H1 (cell line): Measurements from ENCODE around the gene KSR2. TPM values are rescaled to one million over a fixed set of nuclear protein-coding genes. Genes with fewer than 3 reads are reported as not detected.

Source experiments
- CTCF ChIA-PET: fragments of 300-600 bp; sonication (Branson Sonifier 250); formaldehyde crosslinking; loops from one replicate; lab custom pipeline; 2021; ENCODE audit not compliant: partially characterized antibody; lab: Charles Lee
- POLR2A ChIA-PET: fragments of 300-600 bp; sonication (Branson Sonifier 250); formaldehyde crosslinking; loops from one replicate; lab custom pipeline; 2021; ENCODE audit warnings: inconsistent platforms; ENCODE audit not compliant: partially characterized antibody; lab: Charles Lee
- DNase-seq, 2 experiments: peaks; one replicate each; pipeline versions ENCODE4 v3.0.0 to v3.0.0-alpha.2; 2010 to 2022; ENCODE audit warnings: low spot score in 2 of 2, low read depth in 1 of 2, mixed read lengths in 1 of 2
- FAIRE-seq: peaks from 2 replicates; lab custom pipeline; 2011; peaks lifted over from hg19 to GRCh38; lab: Jason Lieb, UNC
- H2AFZ ChIP-seq: 2 replicates; pipeline ENCODE4 v1.8.1; 2012; ENCODE audit warnings: low read length, inconsistent platforms
- H2AK5ac ChIP-seq: 2 replicates; pipeline ENCODE4 v1.6.1; 2013; ENCODE audit warnings: low read depth, low read length
- H2BK120ac ChIP-seq: replicated peaks from 2 replicates; pipeline ENCODE3; 2013; ENCODE audit warnings: low read depth, low read length, inconsistent platforms
- H2BK12ac ChIP-seq: 2 replicates; pipeline ENCODE4 v1.6.1; 2013; ENCODE audit warnings: low read depth, low read length
- H2BK15ac ChIP-seq: 2 replicates; pipeline ENCODE4 v1.6.1; 2013; ENCODE audit warnings: low read length
- H2BK20ac ChIP-seq: 2 replicates; pipeline ENCODE4 v1.6.1; 2013; ENCODE audit warnings: low read length
- H2BK5ac ChIP-seq: 2 replicates; pipeline ENCODE4 v1.6.1; 2013; ENCODE audit warnings: low read depth, low read length
- H3K14ac ChIP-seq: 2 replicates; pipeline ENCODE4 v1.6.1; 2013; ENCODE audit warnings: inconsistent platforms; ENCODE audit not compliant: insufficient read length
- H3K18ac ChIP-seq: 2 replicates; pipeline ENCODE4 v1.6.1; 2013; ENCODE audit warnings: low read length; ENCODE audit errors: extremely low read depth
- H3K23ac ChIP-seq: 2 replicates; pipeline ENCODE4 v1.6.1; 2013; ENCODE audit warnings: inconsistent platforms; ENCODE audit not compliant: insufficient read length
- H3K23me2 ChIP-seq: 2 replicates; pipeline ENCODE4 v1.6.1; 2013; ENCODE audit warnings: low read depth, low read length
- H3K27ac ChIP-seq: 2 replicates; pipeline ENCODE4 v1.6.1; 2011; ENCODE audit warnings: low read depth, low read length, inconsistent platforms
- H3K27me3 ChIP-seq, 4 experiments: replicated peaks in 1 of 4; 1 replicate in 1 of 4; 2 replicates in 3 of 4; pipeline versions ENCODE4 v1.6.1 to v1.8.1; 2011 to 2013; ENCODE audit warnings: low read length in 3 of 4, mild to moderate bottlenecking in 3 of 4, inconsistent platforms in 2 of 4, mixed read lengths in 2 of 4, moderate library complexity in 1 of 4; ENCODE audit not compliant: control insufficient read depth in 3 of 4, insufficient read depth in 3 of 4; ENCODE audit errors: extremely low read depth in 1 of 4
- H3K36me3 ChIP-seq, 4 experiments: 2 replicates each; pipeline versions ENCODE4 v1.6.1 to v1.8.1; 2011 to 2013; ENCODE audit warnings: mild to moderate bottlenecking in 4 of 4, low read length in 3 of 4, moderate library complexity in 2 of 4, control low read depth in 1 of 4, inconsistent platforms in 1 of 4; ENCODE audit not compliant: insufficient read depth in 4 of 4, control insufficient read depth in 2 of 4
- H3K4ac ChIP-seq: replicated peaks from 2 replicates; pipeline ENCODE3; 2013; ENCODE audit warnings: low read length, low read depth, mixed read lengths, inconsistent platforms; ENCODE audit not compliant: insufficient read length
- H3K4me1 ChIP-seq, 4 experiments: replicated peaks in 1 of 4; 1 replicate in 1 of 4; 2 replicates in 3 of 4; pipeline versions ENCODE4 v1.6.1 to v1.8.1; 2011 to 2013; ENCODE audit warnings: low read length in 3 of 4, inconsistent platforms in 2 of 4, mixed read lengths in 1 of 4; ENCODE audit not compliant: insufficient read depth in 4 of 4, control insufficient read depth in 3 of 4
- H3K4me2 ChIP-seq, 2 experiments: 2 replicates each; pipeline versions ENCODE4 v1.6.1 to v1.8.1; 2011 to 2013; ENCODE audit warnings: low read depth in 2 of 2, low read length in 2 of 2, control low read depth in 1 of 2, inconsistent platforms in 1 of 2, mild to moderate bottlenecking in 1 of 2; ENCODE audit not compliant: insufficient read depth in 1 of 2
- H3K4me3 ChIP-seq, 4 experiments: fragments of 200-600, 300-600 bp in 1 of 4; sonication (generic), shearing (Covaris generic), sonication (Bioruptor Twin) in 1 of 4; 2 replicates each; pipeline versions ENCODE4 v1.5.1 to v1.8.1; 2011 to 2016; ENCODE audit warnings: low read length in 4 of 4, low read depth in 3 of 4, control low read depth in 2 of 4, inconsistent platforms in 2 of 4, mild to moderate bottlenecking in 2 of 4, mixed read lengths in 1 of 4, moderate library complexity in 1 of 4; ENCODE audit not compliant: insufficient read depth in 2 of 4; ENCODE audit errors: extremely low read depth in 1 of 4
- H3K56ac ChIP-seq: replicated peaks from 2 replicates; pipeline ENCODE3; 2013; ENCODE audit warnings: low read depth, mild to moderate bottlenecking, mixed read lengths, low read length, inconsistent platforms; ENCODE audit not compliant: insufficient read length
- H3K79me1 ChIP-seq: 2 replicates; pipeline ENCODE4 v1.6.1; 2013; ENCODE audit warnings: low read depth, low read length, control low read depth
- H3K79me2 ChIP-seq, 2 experiments: 2 replicates each; pipeline versions ENCODE4 v1.6.1 to v1.8.1; 2012 to 2013; ENCODE audit warnings: low read length in 2 of 2, mild to moderate bottlenecking in 2 of 2, inconsistent platforms in 1 of 2; ENCODE audit not compliant: insufficient read depth in 2 of 2, control insufficient read depth in 1 of 2
- H3K9ac ChIP-seq, 4 experiments: replicated peaks in 1 of 4; 1 replicate in 1 of 4; 2 replicates in 3 of 4; pipeline versions ENCODE4 v1.6.1 to v1.8.1; 2011 to 2013; ENCODE audit warnings: low read depth in 3 of 4, low read length in 3 of 4, control low read depth in 2 of 4, mild to moderate bottlenecking in 2 of 4, moderate library complexity in 2 of 4, inconsistent platforms in 1 of 4; ENCODE audit errors: extremely low read depth in 1 of 4
- H3K9me3 ChIP-seq, 2 experiments: 2 replicates each; pipeline versions ENCODE4 v1.6.1 to v1.8.1; 2012 to 2013; ENCODE audit warnings: mild to moderate bottlenecking in 2 of 2, moderate library complexity in 2 of 2, control low read depth in 1 of 2, inconsistent platforms in 1 of 2, low read depth in 1 of 2, low read length in 1 of 2, mixed read lengths in 1 of 2; ENCODE audit not compliant: insufficient read depth in 2 of 2
- H4K20me1 ChIP-seq, 2 experiments: replicated peaks in 1 of 2; 2 replicates each; pipeline versions ENCODE3 to v1.8.1; 2011 to 2013; ENCODE audit warnings: inconsistent platforms in 2 of 2, low read length in 2 of 2, mild to moderate bottlenecking in 1 of 2; ENCODE audit not compliant: insufficient read depth in 2 of 2, control insufficient read depth in 1 of 2
- H4K5ac ChIP-seq: 2 replicates; pipeline ENCODE4 v1.6.1; 2013; ENCODE audit warnings: low read length, low read depth, mixed read lengths, inconsistent platforms; ENCODE audit not compliant: insufficient read length
- H4K8ac ChIP-seq: 2 replicates; pipeline ENCODE4 v1.8.0; 2013; ENCODE audit warnings: mild to moderate bottlenecking, moderate library complexity, low read length, inconsistent platforms; ENCODE audit not compliant: insufficient read depth; ENCODE audit errors: extremely low read depth
- H4K91ac ChIP-seq: replicated peaks from 2 replicates; pipeline ENCODE3; 2013; ENCODE audit warnings: low read length, mixed read lengths, inconsistent platforms; ENCODE audit not compliant: insufficient read length
- BACH1 ChIP-seq: IDR thresholded peaks from 2 replicates; pipeline ENCODE4 v1.6.1; 2012; ENCODE audit warnings: low read length, improper control_type of control experiment
- EZH2 ChIP-seq: fragments of 200-600 bp; sonication (generic); IDR thresholded peaks from 2 replicates; pipeline ENCODE4 v1.7.1; 2012; ENCODE audit warnings: low read depth, mild to moderate bottlenecking, moderate library complexity, low read length, inconsistent platforms; ENCODE audit not compliant: severe bottlenecking
- JUND ChIP-seq: IDR thresholded peaks from 2 replicates; pipeline ENCODE4 v1.6.1; 2011; ENCODE audit warnings: mild to moderate bottlenecking, improper control_type of control experiment, low read length
- KDM4A ChIP-seq: IDR thresholded peaks from one replicate; pipeline ENCODE4 v1.7.1; 2012; ENCODE audit warnings: low read depth, mild to moderate bottlenecking, moderate library complexity, low read length, inconsistent platforms; ENCODE audit not compliant: severe bottlenecking
- POU5F1 ChIP-seq: IDR thresholded peaks from 2 replicates; pipeline ENCODE4 v1.6.1; 2011; ENCODE audit warnings: low read depth, mild to moderate bottlenecking, low read length, moderate library complexity
- RBBP5 ChIP-seq: IDR thresholded peaks from 2 replicates; pipeline ENCODE4 v1.7.1; 2012; ENCODE audit warnings: low read depth, mild to moderate bottlenecking, inconsistent platforms, low read length, moderate library complexity, borderline replicate concordance
- RXRA ChIP-seq: IDR thresholded peaks from 2 replicates; pipeline ENCODE4 v1.6.1; 2011; ENCODE audit warnings: low read depth, mild to moderate bottlenecking, low read length, moderate library complexity; ENCODE audit not compliant: insufficient read depth
- WGBS, 2 experiments: shearing (Covaris generic) in 1 of 2; methylation state at CpG; one replicate each; pipeline versions ENCODE4 v1.1.6 to v1.1.7; 2013 to 2015; ENCODE audit warnings: low lambda C conversion rate in 2 of 2, mixed read lengths in 2 of 2, inconsistent platforms in 1 of 2, low coverage in 1 of 2, missing lambda C conversion rate in 1 of 2; ENCODE audit not compliant: insufficient replicate concordance in 2 of 2, insufficient coverage in 1 of 2, insufficient read length in 1 of 2; ENCODE audit errors: extremely low coverage in 1 of 2, missing lambda C conversion rate in 1 of 2; 5-methylcytosine and 5-hydroxymethylcytosine counted together
- polyA plus RNA-seq, 7 experiments: library from polyadenylated mRNA; depleted of rRNA in 3 of 7; stranded (reverse) in 5 of 7; unstranded in 2 of 7; fragments of >200 nt in 5 of 7; fragments of 200-250 nt in 2 of 7; gene quantifications; 1 replicate in 5 of 7; 2 replicates in 1 of 7; 4 replicates in 1 of 7; pipeline versions ENCODE4 v1.2.1 to v1.2.3, GENCODE V29; 2011 to 2013; ENCODE audit warnings: missing spikeins in 2 of 7, mixed read lengths in 2 of 7
- total RNA-seq: library from RNA; stranded (reverse); fragmentation: NEBNext Ultra II Directional; extraction: Animal tissue kit (Norgen Biotek cat#: 25700); gene quantifications from 2 replicates; pipeline ENCODE4 v1.2.1, GENCODE V29; 2021

Gene KSR2
- total and polyA plus RNA-seq, 2 of the 8 experiments (the other 6 are each of a cell fraction or from before 2014, with no cell fraction given): 0.74 to 2.2 TPM

GRCh38 chr12:117963836-117964235, 5.0 kb downstream of the KSR2 start:
- Histone ChIP-seq H2BK12ac (no peak overlapping the region), H4K5ac (no peak overlapping the region), H3K14ac (no peak overlapping the region), H3K4me3 (no peak overlapping the region), H3K9ac (no peak overlapping the region), H3K79me1 (no peaks in the 10 kb centered on the region), H3K23me2 (peaks cover 16% of the 10 kb centered on the region; the same call in 1 of the 2 replicates), H4K20me1 (no peaks in the 10 kb centered on the region), H3K9me3 (no peaks in the 10 kb centered on the region), H3K56ac (no peak overlapping the region), H4K8ac (no peak overlapping the region), H2AFZ (no peak overlapping the region), H3K4ac (no peak overlapping the region), H2BK20ac (no peak overlapping the region), H3K18ac (no peak overlapping the region), H4K91ac (no peak overlapping the region), H3K4me2 (no peak overlapping the region), H2BK15ac (no peak overlapping the region), H2BK120ac (no peak overlapping the region), H3K27ac (no peak overlapping the region), H2AK5ac (no peak overlapping the region), H3K4me1 (peaks cover 0 to 3% (median 0%) of the 10 kb centered on the region in 4 experiments; a peak in 2 of 7 replicates), H3K23ac (no peak overlapping the region), H3K79me2 (no peaks in the 10 kb centered on the region), H3K36me3 (no peaks in the 10 kb centered on the region), H3K27me3 (peaks cover 0 to 3% (median 1%) of the 10 kb centered on the region in 4 experiments; a peak in 3 of 7 replicates), H2BK5ac (no peak overlapping the region)
- POLR2A ChIA-PET: no interaction called here
- FAIRE-seq: no peak
- DNase-seq: no peak
- 85% methylated on average over 7 of the region's 7 CpGs; no CpG with 5 or more reads in 1 of the 2 experiments for WGBS, 2 experiments
- CTCF ChIA-PET: interaction anchor here (1.8 to 2.0 kb wide), 2 partner anchors 20 to 107 kb away, joined by 4 to 5 read pairs; no protein-coding TSS in a partner anchor
- no peak for TF ChIP-seq POU5F1
- TF ChIP-seq JUND: no peak
- no peak for TF ChIP-seq EZH2
- no peak for TF ChIP-seq RXRA
- no peak for TF ChIP-seq BACH1
- no peak for TF ChIP-seq RBBP5
- TF ChIP-seq KDM4A: no peak
- TF ChIP-seq, all 59 proteins: peak for 0
